Measurements from ENCODE around the gene TAS2R20. TPM values are rescaled to one million over a fixed set of nuclear protein-coding genes. Genes with fewer than 3 reads are reported as not detected.

TAS2R20 gene
- total RNA-seq, 1 experiment from 2014 or later: 1.3 TPM

- no peak overlapping the region for H2BK5ac ChIP-seq (ENCODE audit: insufficient read length, low read length)
- no peak overlapping the region for H3K14ac ChIP-seq (ENCODE audit: insufficient read depth, low read length)
- H4K8ac ChIP-seq (replicated peaks; ENCODE audit: insufficient read length, low read depth, low read length): no peak overlapping the region
- peaks cover 16 to 19% of the 10 kb centered on the region in 2 experiments for H3K9me3 Mint-ChIP-seq
- peaks cover 18 to 22% (median 22%) of the 10 kb centered on the region in 3 experiments for H3K36me3 Mint-ChIP-seq (ENCODE audit: insufficient read depth in 1 of 3, low read depth in 3 of 3)
- no peaks in the 10 kb centered on the region for H3K23me2 ChIP-seq (ENCODE audit: insufficient read length, low read depth, low read length, poor library complexity, severe bottlenecking)
- H3K79me2 ChIP-seq (ENCODE audit: insufficient read depth, low read length): no peaks in the 10 kb centered on the region
- H3K9ac ChIP-seq (ENCODE audit: extremely low read depth, insufficient read length, low read length): no peak overlapping the region
- no peak overlapping the region for H2BK120ac ChIP-seq (ENCODE audit: low read depth, low read length, poor library complexity, severe bottlenecking)
- DNase-seq: no peak
- H2AK5ac ChIP-seq (ENCODE audit: insufficient read length, low read length): no peak overlapping the region
- H3K4me1 Mint-ChIP-seq: no peaks in the 10 kb centered on the region
- no peak overlapping the region for H3K4ac ChIP-seq (ENCODE audit: low read depth, low read length)
- no peaks in the 10 kb centered on the region for H3K27me3 ChIP-seq (ENCODE audit: insufficient read depth, low read length)
- H4K20me1 ChIP-seq (ENCODE audit: control insufficient read depth, insufficient read depth, insufficient read length): no peaks in the 10 kb centered on the region
- no peak overlapping the region for H3K27ac ChIP-seq (ENCODE audit: insufficient read length, low read depth, low read length)
- H3K79me1 ChIP-seq (ENCODE audit: insufficient read depth, low read depth, low read length, poor library complexity, severe bottlenecking): no peaks in the 10 kb centered on the region
- H4K91ac ChIP-seq (ENCODE audit: insufficient read length, low read depth, low read length): no peak overlapping the region
- no peak overlapping the region for H2BK15ac ChIP-seq (ENCODE audit: low read depth, low read length)
- no peak for TF ChIP-seq CTCF (conservative IDR thresholded peaks at IDR 0.05)
- H3K4me1 ChIP-seq (ENCODE audit: insufficient read depth, low read length): no peaks in the 10 kb centered on the region
- no peak overlapping the region for H3K18ac ChIP-seq (ENCODE audit: insufficient read length, low read depth, low read length)
- H2BK12ac ChIP-seq (ENCODE audit: insufficient read length, low read depth, low read length): no peak overlapping the region
- no peak overlapping the region for H3K27ac Mint-ChIP-seq
- H3K23ac ChIP-seq (ENCODE audit: insufficient read length, low read depth, low read length): no peak overlapping the region
- H3K4me2 ChIP-seq (ENCODE audit: insufficient read depth, insufficient read length, low read length): no peak overlapping the region
- no peak overlapping the region for H3T11ph ChIP-seq (ENCODE audit: low read length)
- H2AFZ ChIP-seq (ENCODE audit: low read length): no peak overlapping the region
- no peak overlapping the region for H3K56ac ChIP-seq (ENCODE audit: insufficient read length, low read depth, low read length)
- no peak overlapping the region for H2BK20ac ChIP-seq (ENCODE audit: low read depth, low read length, poor library complexity, severe bottlenecking)
- H3K4me3 Mint-ChIP-seq: no peak overlapping the region
- no peaks in the 10 kb centered on the region for H3K9me3 ChIP-seq (ENCODE audit: control insufficient read depth, low read depth, low read length)
- no peaks in the 10 kb centered on the region for H3K27me3 Mint-ChIP-seq (ENCODE audit: low read depth)
- no peak overlapping the region for H4K5ac ChIP-seq (ENCODE audit: insufficient read length, low read depth, low read length)
These were observed 40.4 kb downstream of the TAS2R20 start for GRCh38 chr12:10957741-10958140.
